HEK293 (cell line): Measurements from ENCODE around the gene AFF2.

Experiments
- CTCF ChIA-PET: fragments of 350-600 bp; formaldehyde crosslinking; extraction: SDS; loops from one replicate; lab custom pipeline; 2021; ENCODE audit warnings: antibody characterized with exemption; lab: Yijun Ruan, JAX
- POLR2A ChIA-PET: fragments of 300-600 bp; formaldehyde crosslinking; extraction: SDS; loops from one replicate; lab custom pipeline; 2020; ENCODE audit warnings: antibody characterized with exemption, inconsistent platforms; lab: Yijun Ruan, JAX
- H3K27ac ChIP-seq: fragments of 200-500 bp; sonication (Bioruptor generic); 2 replicates; pipeline ENCODE4 v1.5.1; 2014; ENCODE audit warnings: low read depth, low read length, control low read depth, inconsistent platforms; ENCODE audit errors: extremely low read depth
- H3K36me3 ChIP-seq, 2 experiments: fragments of 200-500 bp in 1 of 2; sonication (Bioruptor generic) in 1 of 2; 1 replicate in 1 of 2; 2 replicates in 1 of 2; pipeline ENCODE4 v1.5.1; 2014 to 2017; ENCODE audit warnings: inconsistent platforms in 2 of 2, low read length in 2 of 2; ENCODE audit not compliant: control insufficient read depth in 2 of 2, insufficient read depth in 1 of 2
- H3K4me1 ChIP-seq: fragments of 200-500 bp; sonication (Bioruptor generic); 2 replicates; pipeline ENCODE4 v1.5.1; 2014; ENCODE audit warnings: mild to moderate bottlenecking, low read length, inconsistent platforms; ENCODE audit not compliant: control insufficient read depth, insufficient read depth
- H3K4me3 ChIP-seq: 2 replicates; pipeline ENCODE4 v1.5.1; 2011; ENCODE audit warnings: low read depth, mild to moderate bottlenecking, control low read depth, low read length, moderate library complexity
- H3K9me3 ChIP-seq: fragments of 200-500 bp; sonication (Bioruptor generic); 2 replicates; pipeline ENCODE4 v1.5.1; 2014; ENCODE audit warnings: low read depth, low read length, inconsistent platforms; ENCODE audit not compliant: control insufficient read depth, insufficient read depth
- AEBP2 ChIP-seq: fragments of 450-650 bp; formaldehyde crosslinking; IDR thresholded peaks from 2 replicates; pipeline ENCODE4 v1.5.1; 2016; ENCODE audit warnings: missing biosample characterization, missing genetic modification characterization, borderline replicate concordance
- HIC1 ChIP-seq: fragments of 450-650 bp; formaldehyde crosslinking; IDR thresholded peaks from 2 replicates; pipeline ENCODE4 v1.5.1; 2016; ENCODE audit warnings: missing biosample characterization, missing genetic modification characterization
- MEIS1 ChIP-seq: sonication (generic); formaldehyde crosslinking; IDR thresholded peaks from 2 replicates; pipeline ENCODE4 v1.8.1; 2022; ENCODE audit warnings: missing genetic modification reagents, mild to moderate bottlenecking, borderline replicate concordance
- PRDM10 ChIP-seq: fragments of 450-650 bp; formaldehyde crosslinking; IDR thresholded peaks from 2 replicates; pipeline ENCODE4 v1.5.1; 2016; ENCODE audit warnings: missing biosample characterization, missing genetic modification characterization
- PRDM6 ChIP-seq: fragments of 450-650 bp; formaldehyde crosslinking; IDR thresholded peaks from 2 replicates; pipeline ENCODE4 v1.5.1; 2017; ENCODE audit warnings: missing biosample characterization, missing genetic modification characterization
- SP7 ChIP-seq: fragments of 450-650 bp; formaldehyde crosslinking; IDR thresholded peaks from 2 replicates; pipeline ENCODE4 v1.5.1; 2016; ENCODE audit warnings: missing biosample characterization, missing genetic modification characterization
- TRIM28 ChIP-seq: IDR thresholded peaks from 2 replicates; pipeline ENCODE4 v1.6.1; 2011; ENCODE audit warnings: low read length, control low read depth, borderline replicate concordance
- ZBTB20 ChIP-seq: fragments of 450-650 bp; formaldehyde crosslinking; IDR thresholded peaks from 2 replicates; pipeline ENCODE4 v1.5.1; 2016; ENCODE audit warnings: missing biosample characterization, missing genetic modification characterization
- ZNF132 ChIP-seq: fragments of 450-650 bp; formaldehyde crosslinking; IDR thresholded peaks from 2 replicates; pipeline ENCODE4 v1.5.1; 2017; ENCODE audit warnings: missing biosample characterization, missing genetic modification characterization, borderline replicate concordance
- ZNF140 ChIP-seq: fragments of 450-650 bp; formaldehyde crosslinking; IDR thresholded peaks from 2 replicates; pipeline ENCODE4 v1.5.1; 2016; ENCODE audit warnings: missing biosample characterization, missing genetic modification characterization
- ZNF24 ChIP-seq: fragments of 450-650 bp; formaldehyde crosslinking; IDR thresholded peaks from 2 replicates; pipeline ENCODE4 v1.5.1; 2016; ENCODE audit warnings: missing biosample characterization, missing genetic modification characterization
- ZNF433 ChIP-seq: fragments of 450-650 bp; formaldehyde crosslinking; IDR thresholded peaks from 2 replicates; pipeline ENCODE4 v1.5.1; 2016; ENCODE audit warnings: missing biosample characterization, missing genetic modification characterization, low read depth
- ZNF521 ChIP-seq: fragments of 450-650 bp; formaldehyde crosslinking; IDR thresholded peaks from 2 replicates; pipeline ENCODE4 v1.5.1; 2017; ENCODE audit warnings: missing biosample characterization, mild to moderate bottlenecking, missing genetic modification characterization
- ZNF585B ChIP-seq: fragments of 450-650 bp; formaldehyde crosslinking; IDR thresholded peaks from 2 replicates; pipeline ENCODE4 v1.5.1; 2016; ENCODE audit warnings: missing biosample characterization, missing genetic modification characterization
- ZNF624 ChIP-seq: fragments of 450-650 bp; formaldehyde crosslinking; IDR thresholded peaks from 2 replicates; pipeline ENCODE4 v1.5.1; 2017; ENCODE audit warnings: missing biosample characterization, missing genetic modification characterization
- ZNF660 ChIP-seq: fragments of 450-650 bp; IDR thresholded peaks from 2 replicates; pipeline ENCODE4 v1.5.1; 2018; ENCODE audit warnings: missing biosample characterization, mild to moderate bottlenecking, missing genetic modification characterization
- ZNF677 ChIP-seq: fragments of 450-650 bp; IDR thresholded peaks from 2 replicates; pipeline ENCODE4 v1.5.0; 2018; ENCODE audit warnings: missing biosample characterization, mild to moderate bottlenecking, missing genetic modification characterization, moderate library complexity

AFF2 gene

GRCh38 chrX:148609515-148610327 is 109.3 kb downstream of the AFF2 start (continued):
- TF ChIP-seq PRDM10 (tag by site-specific recombination) (0 out of 2 replicates have a peak, but pooled peaks have one; percentile 23), HIC1 (tag by site-specific recombination) (no peak), TRIM28 (peak; percentile 13; the same call in 1 of the 2 replicates), ZNF433 (tag by site-specific recombination) (no peak), ZNF521 (tag by site-specific recombination) (no peak)
- TF ChIP-seq, all 188 proteins: peak for 3

GRCh38 chrX:148610328-148610698 is 109.9 kb downstream of the AFF2 start:
- TF ChIP-seq AEBP2 (tag by site-specific recombination) (no peak), PRDM6 (tag by site-specific recombination) (no peak), ZBTB20 (tag by site-specific recombination) (no peak), ZNF132 (tag by site-specific recombination) (no peak), ZNF140 (tag by site-specific recombination) (no peak), MEIS1 (no peak)
- ChIA-PET POLR2A (no interaction called here), CTCF (interaction anchor here (0.6 kb wide), 1 partner anchor 387 kb away, joined by 3 read pairs; no protein-coding TSS in a partner anchor)
- Histone ChIP-seq H3K36me3 (no peaks in the 10 kb centered on the region), H3K27ac (no peak overlapping the region), H3K4me3 (no peak overlapping the region), H3K4me1 (peaks cover 5% of the 10 kb centered on the region; the same call in 1 of the 2 replicates), H3K9me3 (no peaks in the 10 kb centered on the region)

- H3K36me3 ChIP-seq: no peaks in the 10 kb centered on the region
- H3K9me3 ChIP-seq: no peaks in the 10 kb centered on the region
- H3K4me3 ChIP-seq: no peak overlapping the region
- POLR2A ChIA-PET: no interaction called here
- CTCF ChIA-PET: no interaction called here
- H3K27ac ChIP-seq: no peak overlapping the region
- TF ChIP-seq ZNF624 (no peak), ZNF660 (no peak), ZNF677 (tag by site-specific recombination) (no peak), SP7 (no peak), ZNF24 (tag by site-specific recombination) (no peak), ZNF585B (tag by site-specific recombination) (no peak)
- TF ChIP-seq, all 188 proteins: peak for 0
- peaks cover 5% of the 10 kb centered on the region; the same call in 1 of the 2 replicates for H3K4me1 ChIP-seq
Measured at GRCh38 chrX:148611993-148612392, 111.6 kb downstream of the AFF2 start.
